ENCODE data around the gene F13A1. TPM values are rescaled to one million over a fixed set of nuclear protein-coding genes. Genes with fewer than 3 reads are reported as not detected.

F13A1 gene
- total RNA-seq, 2 donors from 2014 or later, result 15.3 to 49.4 TPM

DNA sequence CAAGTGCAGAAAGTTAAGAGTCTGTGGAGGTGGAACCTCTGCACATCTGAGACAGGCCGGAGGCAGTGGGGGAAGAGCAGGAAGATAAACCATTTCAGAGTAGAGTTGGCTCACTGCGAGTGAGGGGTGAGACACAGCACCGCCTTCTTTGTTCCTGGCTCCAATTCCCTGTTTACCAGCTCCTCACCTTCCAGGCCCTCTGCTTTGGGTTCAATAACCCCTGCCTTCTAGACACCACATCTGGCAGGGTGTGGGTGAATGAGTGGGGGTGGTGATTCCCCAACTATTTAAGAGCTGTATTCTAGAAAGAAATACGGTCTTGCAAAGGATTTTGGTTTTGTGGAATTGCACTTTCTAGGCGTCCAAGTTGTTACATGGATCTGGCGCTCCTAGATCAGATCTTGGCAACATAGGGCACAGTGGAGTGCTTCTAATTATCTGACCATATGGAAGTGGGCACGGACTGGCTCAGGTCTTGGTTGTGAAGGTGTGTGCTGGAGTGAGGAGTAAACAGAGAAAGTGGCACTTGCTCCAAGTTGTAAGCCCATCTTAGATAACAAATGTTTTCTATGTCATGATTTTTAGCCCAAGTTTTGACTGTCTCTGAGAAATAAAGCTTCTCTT, 172.2 kb downstream of the F13A1 start:
- H3K27me3 ChIP-seq, result no peaks in the 10 kb centered on the region
- no peaks in the 10 kb centered on the region for H3K36me3 ChIP-seq
- H3K27ac ChIP-seq, result no peak overlapping the region
- no peak for DNase-seq
- no peaks in the 10 kb centered on the region for H3K9me3 ChIP-seq
- no peak for TF ChIP-seq CTCF (IDR thresholded peaks at IDR 0.05)
- H3K4me3 ChIP-seq, result no peak overlapping the region
- no peak overlapping the region for H3K9ac ChIP-seq (ENCODE audit: low read depth in 2 of 2, low read length in 2 of 2)
- no peaks in the 10 kb centered on the region for H3K4me1 ChIP-seq
- intact Hi-C loops (cut with DNase I), result no loop called here

DNA sequence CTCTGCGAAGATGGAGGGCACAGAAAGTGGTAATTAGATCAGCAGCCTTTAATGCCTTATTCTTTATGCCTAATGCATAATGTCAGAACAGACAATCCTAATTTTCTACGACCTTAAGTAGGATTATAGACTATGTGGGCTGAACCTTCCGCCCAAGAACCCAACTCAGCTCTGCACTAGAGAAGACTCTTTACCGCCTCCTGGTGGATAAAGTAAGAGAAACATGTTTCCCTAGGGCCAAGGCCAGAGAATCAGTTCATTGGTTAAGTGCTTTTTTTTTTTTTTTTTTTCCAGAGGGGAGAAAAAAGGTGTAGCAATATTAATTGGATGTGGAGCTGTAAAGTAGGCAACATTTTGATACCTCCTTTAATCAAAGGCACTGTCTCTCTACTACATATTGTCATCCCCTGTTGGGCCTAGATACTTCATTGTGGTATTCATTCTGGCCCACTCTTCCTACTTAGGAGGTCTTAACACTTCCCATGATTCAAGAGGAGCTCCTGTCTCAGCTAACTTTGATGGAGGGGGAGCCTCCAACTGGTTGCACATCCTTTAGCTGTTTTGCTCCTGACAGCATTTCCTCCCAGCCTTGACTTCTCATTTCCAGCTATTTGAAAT, 188.9 kb downstream of the F13A1 start:
- intact Hi-C loops (cut with DNase I), result no loop called here
- H3K27me3 ChIP-seq, result no peaks in the 10 kb centered on the region
- TF ChIP-seq CTCF (IDR thresholded peaks at IDR 0.05), result peak; percentile 19

GRCh38 chr6:6125495-6125894, 195.0 kb downstream of the F13A1 start:
- TF ChIP-seq CTCF (IDR thresholded peaks at IDR 0.05), result no peak

More for the DNA sequence above, 188.9 kb downstream of the F13A1 start:
- no peaks in the 10 kb centered on the region for H3K36me3 ChIP-seq
- H3K27ac ChIP-seq, result no peak overlapping the region
- DNase-seq, result no peak
- H3K4me1 ChIP-seq, result no peaks in the 10 kb centered on the region
- H3K9me3 ChIP-seq, result no peaks in the 10 kb centered on the region
- H3K9ac ChIP-seq (ENCODE audit: low read depth in 2 of 2, low read length in 2 of 2), result no peak overlapping the region
- no peak overlapping the region for H3K4me3 ChIP-seq

GRCh38 chr6:6123803-6124202, 196.7 kb downstream of the F13A1 start:
- H3K36me3 ChIP-seq, result no peaks in the 10 kb centered on the region
- no peak for DNase-seq
- no peak overlapping the region for H3K4me3 ChIP-seq
- H3K27me3 ChIP-seq, result no peaks in the 10 kb centered on the region
- no peak overlapping the region for H3K9ac ChIP-seq (ENCODE audit: low read depth in 2 of 2, low read length in 2 of 2)
- intact Hi-C loops (cut with DNase I), result no loop called here
- TF ChIP-seq CTCF (IDR thresholded peaks at IDR 0.05), result no peak
- H3K4me1 ChIP-seq, result no peaks in the 10 kb centered on the region
- H3K9me3 ChIP-seq, result no peaks in the 10 kb centered on the region
- no peak overlapping the region for H3K27ac ChIP-seq

More at GRCh38 chr6:6125495-6125894, 195.0 kb downstream of the F13A1 start:
- H3K9me3 ChIP-seq, result no peaks in the 10 kb centered on the region
- no peak overlapping the region for H3K4me3 ChIP-seq
- no peak overlapping the region for H3K9ac ChIP-seq (ENCODE audit: low read depth in 2 of 2, low read length in 2 of 2)
- H3K36me3 ChIP-seq, result no peaks in the 10 kb centered on the region
- intact Hi-C loops (cut with DNase I), result no loop called here
- H3K4me1 ChIP-seq, result no peaks in the 10 kb centered on the region
- no peak for DNase-seq
- no peaks in the 10 kb centered on the region for H3K27me3 ChIP-seq
- no peak overlapping the region for H3K27ac ChIP-seq

DNA sequence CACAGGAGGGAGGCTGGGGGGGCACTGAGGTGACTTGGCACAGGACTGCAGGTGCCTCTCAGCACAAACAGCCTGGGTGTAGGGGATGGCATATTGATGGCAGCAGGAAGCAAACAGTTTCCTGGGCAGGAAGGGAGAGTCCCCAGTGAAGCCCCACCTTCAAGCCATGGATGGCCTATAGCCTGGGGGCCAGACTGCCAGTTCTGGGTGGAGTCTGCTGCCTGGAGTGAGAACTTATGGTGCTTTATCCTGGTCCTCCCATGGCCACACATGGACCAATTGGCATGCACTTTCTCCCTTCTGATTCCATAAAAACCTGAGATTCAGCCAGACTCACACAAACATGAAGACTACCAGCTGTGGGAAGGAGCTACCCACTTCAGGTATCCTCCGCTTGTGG, 198.5 kb downstream of the F13A1 start:
- H3K27ac ChIP-seq, result no peak overlapping the region
- H3K4me1 ChIP-seq, result no peaks in the 10 kb centered on the region
- TF ChIP-seq CTCF (IDR thresholded peaks at IDR 0.05), result no peak
- H3K9me3 ChIP-seq, result no peaks in the 10 kb centered on the region
- no peak overlapping the region for H3K9ac ChIP-seq (ENCODE audit: low read depth in 2 of 2, low read length in 2 of 2)
- H3K27me3 ChIP-seq, result no peaks in the 10 kb centered on the region
- no peak overlapping the region for H3K4me3 ChIP-seq
- intact Hi-C loops (cut with DNase I), result no loop called here
- no peak for DNase-seq
- no peaks in the 10 kb centered on the region for H3K36me3 ChIP-seq
